T-helper 9 cell (primary cell): ENCODE data around the gene FEZF2.

Experiments
- DNase-seq: peaks from one replicate; pipeline ENCODE4 v3.0.0-alpha.2; 2020

The FEZF2 gene

DNA sequence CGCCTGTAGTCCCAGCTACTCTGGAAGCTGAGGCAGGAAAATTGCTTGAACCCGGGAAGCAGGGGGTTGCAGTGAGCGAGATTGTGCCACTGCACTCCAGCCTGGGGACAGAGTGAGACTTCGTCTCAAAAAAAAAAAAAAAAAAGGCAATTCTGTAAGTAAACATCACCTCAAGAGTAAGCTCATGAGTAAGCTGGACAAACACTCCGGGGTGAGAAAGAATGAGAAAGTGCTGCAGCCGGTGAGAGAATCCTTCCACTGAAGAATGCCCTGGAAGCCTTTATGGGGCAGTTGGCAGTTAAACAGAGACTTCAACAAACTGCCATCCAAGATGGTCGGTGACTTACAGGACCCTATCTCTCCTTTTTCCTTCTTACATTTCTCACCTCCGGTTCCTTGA, 47.5 kb downstream of the FEZF2 start:
- DNase-seq = no peak

DNA sequence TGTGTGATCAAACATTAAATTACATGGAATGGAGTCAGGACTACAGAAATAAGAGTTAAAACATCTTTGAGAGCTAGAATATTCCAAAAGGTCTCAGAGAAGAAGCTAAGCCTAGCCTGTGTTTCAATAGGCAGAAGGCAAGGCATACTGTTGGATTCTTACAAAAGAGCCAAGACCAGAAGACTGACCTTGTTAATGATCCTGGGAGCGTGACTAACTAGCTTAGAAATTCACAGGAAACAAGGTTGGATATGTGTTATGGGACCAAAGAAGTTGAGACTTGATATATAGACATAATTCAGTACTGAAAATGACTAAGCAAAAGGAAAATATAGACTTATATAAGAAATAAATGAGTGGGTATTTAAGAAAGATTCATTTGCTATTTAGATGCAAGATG, 50.1 kb downstream of the FEZF2 start:
- no peak for DNase-seq
